Spleen (tissue), 13 donors: Measurements from ENCODE around the gene STRADB. TPM values are rescaled to one million over a fixed set of nuclear protein-coding genes. Genes with fewer than 3 reads are reported as not detected.

Source experiments
- DNase-seq: peaks from one replicate; pipeline ENCODE4 v3.0.0-alpha.2; 2020
- H3K27ac ChIP-seq, 8 donors: fragments of 200-600 bp; sonication (generic) in 7 of 8; 1 replicate in 4 of 8; 2 replicates in 4 of 8; pipeline versions ENCODE4 v1.5.0 to v1.8.0; 2016 to 2021; ENCODE audit warnings: inconsistent platforms in 4 of 8, mild to moderate bottlenecking in 4 of 8, moderate library complexity in 1 of 8
- H3K27me3 ChIP-seq, 7 donors: fragments of 200-600 bp; sonication (generic) in 6 of 7; replicated peaks in 1 of 7; 1 replicate in 4 of 7; 2 replicates in 3 of 7; pipeline versions ENCODE4 v1.5.0 to v1.8.0; 2016 to 2021; ENCODE audit warnings: inconsistent platforms in 3 of 7, mild to moderate bottlenecking in 1 of 7
- H3K36me3 ChIP-seq, 6 donors: fragments of 200-600 bp; sonication (generic) in 5 of 6; 1 replicate in 4 of 6; 2 replicates in 2 of 6; pipeline versions ENCODE4 v1.5.0 to v1.8.0; 2016 to 2021; ENCODE audit warnings: inconsistent platforms in 2 of 6
- H3K4me1 ChIP-seq, 6 donors: fragments of 200-600 bp; sonication (generic) in 5 of 6; 1 replicate in 3 of 6; 2 replicates in 3 of 6; pipeline versions ENCODE4 v1.5.0 to v1.8.0; 2016 to 2021; ENCODE audit warnings: inconsistent platforms in 3 of 6
- H3K4me3 ChIP-seq, 8 donors: fragments of 200-600 bp; sonication (generic) in 7 of 8; 1 replicate in 4 of 8; 2 replicates in 4 of 8; pipeline versions ENCODE4 v1.5.0 to v1.8.0; 2016 to 2021; ENCODE audit warnings: inconsistent platforms in 4 of 8, mild to moderate bottlenecking in 4 of 8, moderate library complexity in 2 of 8
- H3K9me3 ChIP-seq, 8 donors: fragments of 200-600 bp; sonication (generic) in 7 of 8; 1 replicate in 4 of 8; 2 replicates in 4 of 8; pipeline versions ENCODE4 v1.5.0 to v1.8.0; 2016 to 2021; ENCODE audit warnings: inconsistent platforms in 4 of 8
- POLR2A ChIP-seq, 3 donors: fragments of 450-650 bp; IDR thresholded peaks; one replicate each; pipeline ENCODE4 v1.5.1; 2017; ENCODE audit warnings: antibody characterized with exemption in 3 of 3, mild to moderate bottlenecking in 1 of 3
- POLR2AphosphoS5 ChIP-seq, 3 donors: sonication (generic); formaldehyde crosslinking; IDR thresholded peaks; one replicate each; pipeline ENCODE4 v1.5.1; 2017; ENCODE audit warnings: antibody characterized with exemption in 3 of 3
- WGBS, 5 donors: extraction: QIAGEN DNeasy Blood & Tissue Kit in 3 of 5; methylation state at CpG; one replicate each; pipeline versions ENCODE4 v1.1.5 to v1.1.7; 2013 to 2018; 5-methylcytosine and 5-hydroxymethylcytosine counted together
- intact Hi-C: fragments of 100-400 bp; cut with DNase I; formaldehyde crosslinking; loops from one replicate; pipeline ENCODE4 v1.15.0; 2023; ENCODE audit warnings: low total_unique reads
- long read RNA-seq, 2 donors: transcript quantifications; one replicate each; lab custom pipeline, GENCODE V29; 2026
- polyA plus RNA-seq, 3 donors: library from polyadenylated mRNA; stranded (reverse); fragments of 200-250 nt; gene quantifications; one replicate each; pipeline ENCODE4 v1.2.1, GENCODE V29; 2013
- total RNA-seq, 7 donors: library from RNA; depleted of rRNA in 3 of 7; stranded (reverse); fragments of >200 nt in 3 of 7; fragmentation: NEBNext Ultra II Directional in 4 of 7; extraction: Animal tissue kit (Norgen Biotek cat#: 25700) in 4 of 7; gene quantifications; one replicate each; pipeline versions ENCODE4 v1.1.0 to v1.2.1, GENCODE V29; 2016 to 2021
- TF ChIP-seq, protein P1 (sequence below), 11 experiments: fragments of 200-600 bp in 7 of 11; fragments of 450-650 bp in 4 of 11; sonication (generic) in 4 of 11; IDR thresholded peaks in 8 of 11; conservative IDR thresholded peaks in 3 of 11; 1 replicate in 7 of 11; 2 replicates in 4 of 11; pipeline versions ENCODE4 v1.4.0 to v1.8.0; 2016 to 2021; ENCODE audit warnings: antibody characterized with exemption in 11 of 11, inconsistent platforms in 4 of 11, mild to moderate bottlenecking in 1 of 11
- donor health status: healthy with polysubstance abuse.
- donor health status: DM: no; HTN: no; CAD: no; lungs with moderate emphysema.
- donor health status: DM: no; HTN: no; CAD: no.
- donor health status: Bipolar disorder and iron deficiency.
- donor health status: healthy.
- donor health status: DM: no; HTN: no; CAD: no.
- donor health status: DM: yes; HTN: yes; CAD: no.

Gene STRADB
- 10 to 100 TPM; 13.4 to 45.3 (median 26.6) TPM for total RNA-seq
- polyA plus RNA-seq, result 10 to 100 TPM; 14.3 to 21.0 (median 19.6) TPM
- long read RNA-seq, donor 1, transcript STRADB-201 (12 exons, 2,293 nt), result major isoform, 43 of 59 reads
- long read RNA-seq, donor 1, partial matches to known transcripts, result 13 of 59 reads
- long read RNA-seq, donor 1, other reads (novel, unspliced or antisense), result 0 of 59 reads
- long read RNA-seq, donor 2, transcript STRADB-201 (12 exons, 2,293 nt), result major isoform, 30 of 30 reads
- long read RNA-seq, donor 2, partial matches to known transcripts, result 0 of 30 reads
- long read RNA-seq, donor 2, other reads (novel, unspliced or antisense), result 0 of 30 reads

DNA sequence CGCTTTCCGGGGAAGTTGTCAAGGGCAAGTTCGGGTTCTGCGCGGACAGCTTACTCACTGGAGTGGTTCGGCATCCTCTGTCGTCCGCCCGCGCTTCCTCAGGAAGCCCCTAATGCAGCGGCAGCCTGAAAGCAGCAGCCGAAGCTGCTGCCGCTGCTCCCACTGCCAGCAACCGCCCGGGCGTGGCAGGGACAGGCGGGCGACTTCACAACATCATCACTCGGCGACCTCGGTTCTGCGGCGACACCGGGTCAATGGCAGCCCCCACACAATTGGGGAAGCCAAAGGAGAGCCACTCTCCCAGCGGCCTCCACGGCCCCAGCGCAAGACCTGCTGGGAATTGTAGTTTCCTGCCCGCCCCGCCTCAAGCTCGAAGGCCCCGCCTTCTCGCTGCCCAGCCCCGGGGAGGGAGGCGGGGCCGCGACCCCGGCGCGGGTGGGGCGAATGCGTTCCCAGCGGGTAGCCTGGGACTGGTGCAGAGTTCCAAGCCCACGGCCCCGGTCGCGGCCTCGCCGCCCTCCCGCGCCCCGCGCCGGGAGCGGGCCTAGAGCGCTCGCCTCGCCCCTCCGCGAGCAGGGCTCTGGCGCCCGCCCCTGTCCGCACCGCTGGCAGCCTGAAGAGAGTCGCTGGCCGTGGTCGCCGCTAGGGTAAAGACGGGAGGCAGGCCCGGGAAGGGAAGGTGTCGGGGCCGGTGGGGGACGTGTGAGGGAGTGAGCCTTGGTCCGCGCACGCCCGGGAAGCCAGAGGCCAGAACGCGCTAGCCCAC is at the start of gene STRADB, which contains the start of gene TRAK2:
STRADB (plus strand) TSS at position 449 of the 766 bp plus-strand sequence. CDS start 3,101 bp downstream, outside the sequence.
TRAK2 (minus strand) TSS at position 167 of the 766 bp plus-strand sequence. CDS start 30,951 bp downstream, outside the sequence.
- intact Hi-C loops, result loop anchor here (10.0 kb wide), 1 partner anchor 197 kb away; no protein-coding TSS in a partner anchor
- H3K27me3 ChIP-seq, result no peaks in the 10 kb centered on the region
- H3K27ac ChIP-seq, result peak within 1 kb of the TSS; percentile 83 to 95 (median 92)
- H3K4me1 ChIP-seq, result peaks cover 20 to 64% (median 45%) of the 10 kb centered on the region in 6 donors
- H3K9me3 ChIP-seq, result no peaks in the 10 kb centered on the region
- DNase-seq, result peak; percentile 99
- TF ChIP-seq POLR2AphosphoS5 (IDR thresholded peaks at IDR 0.05) (peak; percentile 96 to 98 (median 98)), POLR2A (IDR thresholded peaks at IDR 0.05) (peak in 2 of 3 donors; percentile 81 to 88)
- TF ChIP-seq, protein P1, sequence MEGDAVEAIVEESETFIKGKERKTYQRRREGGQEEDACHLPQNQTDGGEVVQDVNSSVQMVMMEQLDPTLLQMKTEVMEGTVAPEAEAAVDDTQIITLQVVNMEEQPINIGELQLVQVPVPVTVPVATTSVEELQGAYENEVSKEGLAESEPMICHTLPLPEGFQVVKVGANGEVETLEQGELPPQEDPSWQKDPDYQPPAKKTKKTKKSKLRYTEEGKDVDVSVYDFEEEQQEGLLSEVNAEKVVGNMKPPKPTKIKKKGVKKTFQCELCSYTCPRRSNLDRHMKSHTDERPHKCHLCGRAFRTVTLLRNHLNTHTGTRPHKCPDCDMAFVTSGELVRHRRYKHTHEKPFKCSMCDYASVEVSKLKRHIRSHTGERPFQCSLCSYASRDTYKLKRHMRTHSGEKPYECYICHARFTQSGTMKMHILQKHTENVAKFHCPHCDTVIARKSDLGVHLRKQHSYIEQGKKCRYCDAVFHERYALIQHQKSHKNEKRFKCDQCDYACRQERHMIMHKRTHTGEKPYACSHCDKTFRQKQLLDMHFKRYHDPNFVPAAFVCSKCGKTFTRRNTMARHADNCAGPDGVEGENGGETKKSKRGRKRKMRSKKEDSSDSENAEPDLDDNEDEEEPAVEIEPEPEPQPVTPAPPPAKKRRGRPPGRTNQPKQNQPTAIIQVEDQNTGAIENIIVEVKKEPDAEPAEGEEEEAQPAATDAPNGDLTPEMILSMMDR (IDR thresholded peaks at IDR 0.05 in 8 of 11, conservative IDR thresholded peaks at IDR 0.05 in 3 of 11), result peak in 10 of 11 experiments; percentile 17 to 67 (median 38)
- 0 to 1% (median 0%) methylated on average over 21 to 78 of the region's 78 CpGs for WGBS, 5 donors
- peaks cover 0 to 13% (median 0%) of the 10 kb centered on the region in 6 donors for H3K36me3 ChIP-seq
- H3K4me3 ChIP-seq, result peak within 1 kb of the TSS; percentile 51 to 87 (median 78)

- intact Hi-C loops, result no loop called here
- DNase-seq, result no peak
- no peaks in the 10 kb centered on the region for H3K27me3 ChIP-seq
- peaks cover 0 to 45% (median 23%) of the 10 kb centered on the region in 6 donors for H3K36me3 ChIP-seq
- TF ChIP-seq POLR2A (IDR thresholded peaks at IDR 0.05) (no peak), POLR2AphosphoS5 (IDR thresholded peaks at IDR 0.05) (no peak)
- TF ChIP-seq, protein P1 (IDR thresholded peaks at IDR 0.05 in 8 of 11, conservative IDR thresholded peaks at IDR 0.05 in 3 of 11), result no peak
- H3K4me3 ChIP-seq, result no peak overlapping the region
- no peaks in the 10 kb centered on the region for H3K9me3 ChIP-seq
- WGBS, 5 donors, result 92 to 97% (median 95%) methylated on average over 3 of the region's 3 CpGs
- no peak overlapping the region for H3K27ac ChIP-seq
- peaks cover 0 to 57% (median 24%) of the 10 kb centered on the region in 6 donors for H3K4me1 ChIP-seq
Observed at GRCh38 chr2:201401815-201402214, 49.7 kb upstream of the STRADB start.

DNA sequence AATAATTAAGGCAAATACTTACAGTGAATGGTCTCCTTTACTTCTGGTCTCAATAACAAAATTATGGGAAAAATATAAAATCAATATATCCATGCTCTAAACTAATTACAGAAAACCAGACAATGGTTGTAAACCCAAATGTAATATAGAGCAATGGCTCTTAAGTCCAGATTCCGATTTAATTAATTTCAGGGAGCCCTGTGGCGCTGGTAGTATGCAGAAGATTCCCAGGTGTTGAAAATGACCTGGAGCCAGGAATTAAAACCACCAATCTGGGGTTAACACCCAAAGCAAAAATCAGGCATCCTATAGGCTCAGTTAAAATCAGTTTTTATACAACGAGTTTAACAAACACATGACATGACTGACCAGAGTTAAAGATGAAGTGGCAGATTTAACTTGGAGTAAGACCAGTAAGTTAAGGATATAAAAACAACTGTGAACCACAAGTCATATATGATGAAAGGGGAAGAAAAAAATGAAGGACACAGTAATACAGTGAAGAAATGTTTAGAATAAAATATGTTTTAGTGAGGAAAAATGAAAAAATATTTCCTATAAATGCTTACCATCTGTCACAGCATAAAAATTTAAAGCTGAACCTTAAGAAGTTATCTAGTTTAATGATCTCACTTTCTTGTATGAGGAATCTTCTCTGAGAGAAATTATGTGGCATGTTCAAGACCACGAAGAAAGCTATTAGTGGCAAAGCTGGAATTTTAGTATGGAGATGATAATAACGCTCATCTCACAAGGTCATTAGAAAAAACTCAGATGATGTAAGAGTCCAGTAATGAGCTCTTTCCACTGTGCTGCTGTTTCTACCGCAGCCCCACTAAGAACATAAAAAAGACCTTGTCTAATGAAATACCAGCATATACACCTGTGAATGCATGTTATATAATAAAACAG is 48.6 kb upstream of the STRADB start:
- TF ChIP-seq, protein P1 (IDR thresholded peaks at IDR 0.05 in 8 of 11, conservative IDR thresholded peaks at IDR 0.05 in 3 of 11), result no peak
- TF ChIP-seq POLR2AphosphoS5 (IDR thresholded peaks at IDR 0.05) (no peak), POLR2A (IDR thresholded peaks at IDR 0.05) (no peak)
- Histone ChIP-seq H3K4me1 (peaks cover 0 to 61% (median 25%) of the 10 kb centered on the region in 6 donors), H3K4me3 (no peak overlapping the region), H3K36me3 (peaks cover 0 to 34% (median 12%) of the 10 kb centered on the region in 6 donors), H3K27me3 (no peaks in the 10 kb centered on the region), H3K9me3 (no peaks in the 10 kb centered on the region), H3K27ac (no peak overlapping the region)
- DNase-seq, result no peak
- WGBS, 5 donors, result 78 to 83% (median 79%) methylated on average over 6 of the region's 6 CpGs
- intact Hi-C loops, result no loop called here
